ENCODE measurements around the gene GALNS. TPM values are rescaled to one million over a fixed set of nuclear protein-coding genes. Genes with fewer than 3 reads are reported as not detected.

The GALNS gene
- total and polyA plus RNA-seq, 4 donors = 9.3 to 44.1 (median 28.9) TPM

DNA sequence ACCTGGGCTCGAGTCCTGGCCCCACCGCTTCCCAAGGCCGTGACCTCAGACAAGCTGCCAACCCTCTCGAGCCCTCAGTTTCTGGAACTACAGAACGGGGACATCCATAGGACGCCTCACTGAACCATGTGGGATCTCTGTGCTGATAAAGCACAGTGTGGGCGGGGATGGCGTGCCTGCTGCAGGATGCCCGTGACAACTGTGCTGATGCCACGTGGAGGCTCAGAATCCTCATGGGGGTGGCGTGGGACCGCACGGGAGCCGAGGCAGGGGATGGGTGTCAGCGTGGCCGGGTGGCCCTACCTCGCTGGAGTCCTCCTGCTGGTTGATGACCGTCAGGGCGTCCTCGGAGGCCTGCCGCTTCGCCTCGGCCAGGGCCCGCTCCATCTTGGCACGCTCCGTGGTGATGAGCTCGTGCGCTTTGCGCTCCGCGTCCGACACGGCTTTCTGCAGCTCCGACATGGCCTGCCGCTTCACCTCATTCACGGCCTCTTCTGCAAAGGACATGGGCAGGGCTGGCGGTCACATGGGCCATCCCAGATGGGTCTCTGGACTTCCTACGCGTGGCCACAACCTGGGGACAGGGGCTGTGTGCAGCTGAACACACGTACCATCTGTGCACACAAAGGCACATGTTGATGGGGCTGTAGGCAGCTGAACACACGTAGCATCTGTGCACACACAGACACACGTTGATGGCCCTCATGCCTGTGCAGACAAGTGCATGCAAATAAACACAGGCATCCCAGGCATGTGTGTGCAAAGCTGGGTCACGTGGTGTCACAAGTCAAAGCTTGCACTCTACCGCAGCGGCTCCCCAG is 22.4 kb upstream of the GALNS start:
- H3K27ac ChIP-seq (ENCODE audit: low read depth in 1 of 2, low read length in 2 of 2) = no peak overlapping the region
- intact Hi-C loops (cut with DNase I) = no loop called here
- no peak overlapping the region for H3K4me3 ChIP-seq (ENCODE audit: low read length in 2 of 2)
- WGBS, 2 donors = 92% methylated on average over 45 of the region's 45 CpGs
- no peaks in the 10 kb centered on the region for H3K4me1 ChIP-seq (ENCODE audit: control insufficient read depth in 1 of 2, insufficient read depth in 2 of 2, low read length in 2 of 2)
- no peaks in the 10 kb centered on the region for H3K27me3 ChIP-seq (ENCODE audit: control insufficient read depth in 1 of 2, insufficient read depth in 2 of 2, low read length in 1 of 2)
- DNase-seq (no peak), ATAC-seq (ENCODE audit: low FRiP score) (no peak)
- no peaks in the 10 kb centered on the region for H3K36me3 ChIP-seq (ENCODE audit: control insufficient read depth in 1 of 2, insufficient read depth in 2 of 2, low read length in 1 of 2)
- H3K9me3 ChIP-seq (ENCODE audit: control insufficient read depth, low read length) = no peaks in the 10 kb centered on the region

DNA sequence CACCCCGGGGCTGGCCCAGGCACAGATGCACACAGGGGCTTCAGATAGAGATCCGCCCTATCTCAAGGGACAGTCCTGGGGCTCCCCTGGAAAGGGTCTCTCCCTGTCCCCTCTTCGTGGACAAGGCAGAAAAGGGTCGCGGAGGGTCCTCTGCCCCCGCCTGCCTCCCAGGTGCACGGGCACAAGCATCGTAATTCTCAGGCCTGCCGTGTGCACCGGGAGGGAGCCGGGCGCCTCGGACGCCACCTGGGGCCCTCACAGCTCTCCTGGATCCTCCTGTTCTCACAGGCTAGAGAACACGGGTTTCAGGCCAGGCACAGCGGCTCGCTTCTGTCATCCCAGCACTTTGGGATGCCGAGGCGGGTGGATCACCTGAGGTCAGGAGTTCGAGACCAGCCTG is 21.6 kb upstream of the GALNS start:
- DNase-seq = no peak
- Histone ChIP-seq H3K9me3 (ENCODE audit: control insufficient read depth, low read length) (no peaks in the 10 kb centered on the region), H3K4me1 (ENCODE audit: control insufficient read depth in 1 of 2, insufficient read depth in 2 of 2, low read length in 2 of 2) (no peaks in the 10 kb centered on the region), H3K27ac (ENCODE audit: low read depth in 1 of 2, low read length in 2 of 2) (no peak overlapping the region), H3K27me3 (ENCODE audit: control insufficient read depth in 1 of 2, insufficient read depth in 2 of 2, low read length in 1 of 2) (no peaks in the 10 kb centered on the region), H3K36me3 (ENCODE audit: control insufficient read depth in 1 of 2, insufficient read depth in 2 of 2, low read length in 1 of 2) (no peaks in the 10 kb centered on the region), H3K4me3 (ENCODE audit: low read length in 2 of 2) (no peak overlapping the region)
- WGBS, 2 donors = 95 to 96% methylated on average over 20 of the region's 20 CpGs
- intact Hi-C loops (cut with DNase I) = no loop called here
- no peak for ATAC-seq (ENCODE audit: low FRiP score)

DNA sequence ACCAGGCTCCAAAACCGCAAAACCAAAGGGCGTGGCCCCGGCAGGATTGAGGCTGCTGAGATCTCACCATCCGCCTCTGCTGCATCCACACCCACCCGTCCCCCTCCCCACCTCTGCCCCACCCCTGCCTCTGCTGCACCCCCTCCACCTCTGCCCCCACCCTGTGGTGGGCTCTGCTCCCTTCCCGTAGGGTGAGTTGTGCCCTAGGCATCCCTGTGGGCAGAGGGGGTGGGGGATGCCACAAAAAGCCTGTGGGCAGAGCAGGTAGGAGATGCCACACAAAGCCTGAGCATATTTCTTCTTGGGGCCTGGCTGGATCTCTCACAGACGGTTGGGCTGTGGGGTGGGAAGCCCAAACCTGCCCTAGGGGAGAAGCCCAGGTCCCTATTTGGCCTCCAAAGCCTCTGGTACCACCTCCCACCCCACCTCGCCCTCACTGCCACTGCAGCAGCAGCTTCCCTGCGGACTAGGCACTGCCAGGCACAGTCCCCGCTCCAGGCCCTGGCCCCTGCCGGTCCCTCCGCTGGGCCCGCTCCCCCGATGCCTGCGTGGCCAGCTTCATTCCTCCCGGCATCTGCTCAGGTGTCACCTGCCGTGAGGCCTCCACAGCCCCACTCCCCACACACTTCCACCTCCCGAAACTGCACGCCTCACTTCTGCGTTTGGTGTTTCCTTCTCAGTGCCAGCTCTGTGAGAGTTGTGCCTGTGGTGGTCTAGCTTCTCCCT is 21.0 kb upstream of the GALNS start:
- WGBS, 2 donors = 90 to 92% methylated on average over 19 to 20 of the region's 20 CpGs
- Histone ChIP-seq H3K27ac (ENCODE audit: low read depth in 1 of 2, low read length in 2 of 2) (no peak overlapping the region), H3K9me3 (ENCODE audit: control insufficient read depth, low read length) (no peaks in the 10 kb centered on the region), H3K36me3 (ENCODE audit: control insufficient read depth in 1 of 2, insufficient read depth in 2 of 2, low read length in 1 of 2) (no peaks in the 10 kb centered on the region), H3K4me1 (ENCODE audit: control insufficient read depth in 1 of 2, insufficient read depth in 2 of 2, low read length in 2 of 2) (no peaks in the 10 kb centered on the region), H3K27me3 (ENCODE audit: control insufficient read depth in 1 of 2, insufficient read depth in 2 of 2, low read length in 1 of 2) (no peaks in the 10 kb centered on the region), H3K4me3 (ENCODE audit: low read length in 2 of 2) (no peak overlapping the region)
- ATAC-seq (ENCODE audit: low FRiP score) (no peak), DNase-seq (no peak)
- intact Hi-C loops (cut with DNase I) = no loop called here

DNA sequence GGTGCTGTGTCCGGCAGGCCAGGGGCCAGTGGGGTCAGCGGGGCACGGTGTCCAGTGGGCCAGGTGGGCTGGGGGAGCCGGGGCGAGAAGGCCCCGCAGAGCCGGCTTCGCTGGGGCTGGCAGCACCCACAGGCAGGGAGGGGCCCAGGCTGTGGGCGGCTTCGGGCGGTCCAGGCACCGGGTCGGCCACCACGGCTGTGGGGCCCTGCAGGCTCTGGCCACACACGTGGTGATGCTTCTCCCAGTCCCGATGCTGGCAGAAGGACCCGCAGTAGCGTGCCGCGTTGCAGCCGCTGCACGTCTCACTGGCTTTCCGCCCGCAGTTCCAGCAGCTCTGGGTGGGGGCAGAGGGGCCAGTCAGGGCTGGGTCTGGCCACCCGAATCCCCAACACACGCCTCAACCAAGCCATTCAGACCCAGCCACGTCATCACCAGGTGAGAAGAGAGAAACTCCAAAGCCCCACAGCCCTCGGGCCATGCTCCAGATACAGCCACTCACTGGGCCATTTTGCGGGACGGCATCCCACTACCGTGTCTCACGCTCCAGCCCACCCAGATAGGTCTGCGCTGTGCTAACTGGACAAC is 20.3 kb upstream of the GALNS start:
- Histone ChIP-seq H3K9me3 (ENCODE audit: control insufficient read depth, low read length) (no peaks in the 10 kb centered on the region), H3K36me3 (ENCODE audit: control insufficient read depth in 1 of 2, insufficient read depth in 2 of 2, low read length in 1 of 2) (no peaks in the 10 kb centered on the region), H3K4me3 (ENCODE audit: low read length in 2 of 2) (no peak overlapping the region), H3K27ac (ENCODE audit: low read depth in 1 of 2, low read length in 2 of 2) (no peak overlapping the region), H3K27me3 (ENCODE audit: control insufficient read depth in 1 of 2, insufficient read depth in 2 of 2, low read length in 1 of 2) (no peaks in the 10 kb centered on the region), H3K4me1 (ENCODE audit: control insufficient read depth in 1 of 2, insufficient read depth in 2 of 2, low read length in 2 of 2) (no peaks in the 10 kb centered on the region)
- intact Hi-C loops (cut with DNase I) = no loop called here
- DNase-seq (no peak), ATAC-seq (ENCODE audit: low FRiP score) (no peak)
- WGBS, 2 donors = 90 to 92% methylated on average over 33 of the region's 33 CpGs

DNA sequence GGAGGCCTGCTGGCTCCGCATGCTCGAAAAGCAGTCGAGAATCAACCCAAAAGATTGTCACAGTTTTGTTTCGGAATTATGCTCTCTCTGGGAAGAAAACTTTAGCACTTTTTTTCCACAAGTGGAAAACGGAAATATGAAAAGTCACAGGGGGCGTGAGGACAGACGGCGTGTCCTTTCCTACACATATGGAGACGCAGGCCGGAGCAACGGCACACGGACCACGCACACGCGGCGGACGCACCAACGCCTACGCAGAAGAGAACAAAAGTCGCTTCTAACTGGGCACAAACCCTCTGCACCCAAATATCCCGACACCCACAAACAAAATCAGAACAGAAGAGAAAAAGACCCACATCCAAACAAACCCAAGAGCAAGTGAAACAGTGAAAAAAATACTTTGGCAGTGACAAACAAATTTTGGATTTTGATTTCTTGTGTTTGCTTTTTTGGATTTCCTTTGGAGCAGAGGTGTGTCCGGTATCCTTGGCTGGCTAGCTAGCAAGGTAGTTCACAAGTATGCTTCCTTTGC is 19.0 kb upstream of the GALNS start:
- Histone ChIP-seq H3K36me3 (ENCODE audit: control insufficient read depth in 1 of 2, insufficient read depth in 2 of 2, low read length in 1 of 2) (no peaks in the 10 kb centered on the region), H3K27me3 (ENCODE audit: control insufficient read depth in 1 of 2, insufficient read depth in 2 of 2, low read length in 1 of 2) (no peaks in the 10 kb centered on the region), H3K4me3 (ENCODE audit: low read length in 2 of 2) (no peak overlapping the region), H3K27ac (ENCODE audit: low read depth in 1 of 2, low read length in 2 of 2) (no peak overlapping the region), H3K9me3 (ENCODE audit: control insufficient read depth, low read length) (no peaks in the 10 kb centered on the region), H3K4me1 (ENCODE audit: control insufficient read depth in 1 of 2, insufficient read depth in 2 of 2, low read length in 2 of 2) (no peaks in the 10 kb centered on the region)
- WGBS, 2 donors = 92% methylated on average over 22 of the region's 22 CpGs
- ATAC-seq (ENCODE audit: low FRiP score) (no peak), DNase-seq (no peak)
- intact Hi-C loops (cut with DNase I) = no loop called here

DNA sequence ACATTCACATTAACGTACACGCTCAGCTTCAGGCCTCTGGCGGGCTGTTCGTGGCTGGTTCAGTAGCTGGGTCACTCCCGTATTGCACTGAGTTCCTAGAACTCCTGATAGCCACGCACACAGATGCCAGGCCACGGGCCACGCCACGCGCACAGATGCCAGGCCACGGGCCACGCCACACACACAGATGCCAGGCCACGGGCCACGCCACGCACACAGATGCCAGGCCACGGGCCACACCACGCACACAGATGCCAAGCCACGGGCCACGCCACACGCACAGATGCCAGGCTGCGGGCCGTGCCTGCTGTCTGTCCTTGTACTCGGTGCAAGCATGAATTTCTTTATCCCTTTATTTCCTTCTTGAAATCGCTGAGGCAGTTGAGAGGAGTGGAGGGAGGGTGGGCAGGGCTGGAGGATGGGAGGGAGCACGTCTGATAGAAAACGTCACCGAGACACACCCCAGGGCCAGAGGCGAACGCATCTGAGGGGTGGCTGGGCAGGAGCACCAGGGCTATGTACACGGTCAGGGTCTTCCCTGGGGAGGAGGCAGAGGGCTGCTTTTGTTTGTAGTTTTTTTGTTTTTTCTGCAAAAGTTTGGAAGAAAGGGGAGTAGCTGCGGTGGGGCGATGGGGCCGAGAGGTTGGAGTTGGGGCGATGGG is 18.3 kb upstream of the GALNS start:
- Histone ChIP-seq H3K9me3 (ENCODE audit: control insufficient read depth, low read length) (no peaks in the 10 kb centered on the region), H3K27ac (ENCODE audit: low read depth in 1 of 2, low read length in 2 of 2) (no peak overlapping the region), H3K36me3 (ENCODE audit: control insufficient read depth in 1 of 2, insufficient read depth in 2 of 2, low read length in 1 of 2) (no peaks in the 10 kb centered on the region), H3K4me1 (ENCODE audit: control insufficient read depth in 1 of 2, insufficient read depth in 2 of 2, low read length in 2 of 2) (no peaks in the 10 kb centered on the region), H3K27me3 (ENCODE audit: control insufficient read depth in 1 of 2, insufficient read depth in 2 of 2, low read length in 1 of 2) (no peaks in the 10 kb centered on the region), H3K4me3 (ENCODE audit: low read length in 2 of 2) (no peak overlapping the region)
- intact Hi-C loops (cut with DNase I) = no loop called here
- no peak for DNase-seq
- no peak for ATAC-seq (ENCODE audit: low FRiP score)
- WGBS, 2 donors = 92% methylated on average over 34 of the region's 34 CpGs

DNA sequence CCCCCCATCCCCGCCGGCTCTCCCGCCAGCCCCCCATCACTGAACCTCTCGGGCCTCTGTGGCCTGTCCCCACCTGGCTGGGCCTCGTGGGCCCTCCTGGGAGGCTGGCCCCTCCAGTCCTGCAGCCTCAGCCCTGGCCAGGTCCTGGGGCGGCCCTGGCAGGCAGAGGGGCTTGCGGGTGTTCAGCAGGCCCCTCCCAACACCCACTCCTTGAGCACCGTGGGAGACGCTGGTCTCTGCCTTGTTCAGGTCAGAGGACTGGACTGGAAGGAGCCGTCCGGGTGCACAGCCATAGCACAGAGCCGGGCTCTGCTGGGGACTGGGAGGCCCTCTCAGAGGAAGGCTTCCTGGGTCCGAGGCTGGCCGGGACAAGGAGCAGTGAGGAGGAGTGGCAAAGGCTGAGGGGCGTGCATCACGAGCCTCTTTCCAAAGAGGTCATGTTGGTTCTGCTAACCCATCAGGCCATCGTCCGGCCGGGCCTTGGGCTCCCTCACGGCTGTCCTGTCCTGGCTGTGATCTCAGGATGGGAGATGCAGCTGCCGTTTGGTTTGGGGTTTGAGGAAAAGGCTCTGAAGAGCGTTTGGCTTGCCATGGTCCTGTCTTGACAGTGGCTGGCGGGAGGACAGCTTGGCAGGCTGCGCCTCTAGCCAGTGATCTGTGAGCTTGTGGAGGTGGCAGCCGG is 16.0 kb upstream of the GALNS start:
- DNase-seq = no peak
- Histone ChIP-seq H3K27me3 (ENCODE audit: control insufficient read depth in 1 of 2, insufficient read depth in 2 of 2, low read length in 1 of 2) (no peaks in the 10 kb centered on the region), H3K36me3 (ENCODE audit: control insufficient read depth in 1 of 2, insufficient read depth in 2 of 2, low read length in 1 of 2) (no peaks in the 10 kb centered on the region)

DNA sequence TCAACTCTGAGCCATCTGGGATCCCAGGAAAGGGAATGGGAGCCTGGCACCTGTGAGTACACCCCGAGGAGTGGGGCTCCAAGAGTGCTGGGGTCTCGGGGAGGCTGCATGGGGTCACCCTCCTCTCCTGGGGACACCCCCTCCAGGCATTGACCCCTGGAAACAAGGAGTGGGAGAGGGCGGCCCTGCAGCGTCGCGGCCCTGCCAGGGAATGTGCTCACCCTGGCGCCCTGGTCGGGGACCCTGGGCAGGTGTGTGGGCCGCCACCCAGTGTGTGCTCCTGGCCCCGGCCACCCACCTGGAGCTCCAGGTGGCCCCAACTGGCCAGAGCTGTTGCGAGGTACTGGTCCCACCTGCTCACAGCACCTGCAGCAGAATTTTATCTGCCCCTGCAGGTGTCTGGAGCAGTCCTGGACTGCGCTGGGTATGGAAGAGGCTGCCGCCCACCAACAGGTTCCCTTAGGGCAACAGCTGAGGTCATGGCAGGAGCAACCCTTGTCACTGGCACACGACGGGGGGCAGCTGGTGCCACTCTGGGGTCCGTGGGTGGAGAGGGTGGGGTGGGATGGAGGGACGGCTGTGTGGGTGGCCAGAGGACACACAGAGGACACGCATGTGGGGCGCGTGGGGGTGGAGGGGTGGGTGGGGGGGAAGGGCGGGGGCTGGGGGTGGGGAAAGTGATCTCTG is 15.1 kb upstream of the GALNS start:
- WGBS, 2 donors = 82 to 91% methylated on average over 16 to 21 of the region's 21 CpGs
- intact Hi-C loops (cut with DNase I) = no loop called here
- no peak for ATAC-seq (ENCODE audit: low FRiP score)

More for the DNA sequence above, 16.0 kb upstream of the GALNS start:
- Histone ChIP-seq H3K9me3 (ENCODE audit: control insufficient read depth, low read length) (no peaks in the 10 kb centered on the region), H3K4me3 (ENCODE audit: low read length in 2 of 2) (no peak overlapping the region), H3K27ac (ENCODE audit: low read depth in 1 of 2, low read length in 2 of 2) (no peak overlapping the region), H3K4me1 (ENCODE audit: control insufficient read depth in 1 of 2, insufficient read depth in 2 of 2, low read length in 2 of 2) (no peaks in the 10 kb centered on the region)
- intact Hi-C loops (cut with DNase I) = no loop called here
- no peak for ATAC-seq (ENCODE audit: low FRiP score)
- 72 to 74% methylated on average over 25 of the region's 25 CpGs for WGBS, 2 donors

More for the DNA sequence above, 15.1 kb upstream of the GALNS start:
- Histone ChIP-seq H3K4me1 (ENCODE audit: control insufficient read depth in 1 of 2, insufficient read depth in 2 of 2, low read length in 2 of 2) (no peaks in the 10 kb centered on the region), H3K27ac (ENCODE audit: low read depth in 1 of 2, low read length in 2 of 2) (no peak overlapping the region), H3K27me3 (ENCODE audit: control insufficient read depth in 1 of 2, insufficient read depth in 2 of 2, low read length in 1 of 2) (no peaks in the 10 kb centered on the region), H3K36me3 (ENCODE audit: control insufficient read depth in 1 of 2, insufficient read depth in 2 of 2, low read length in 1 of 2) (no peaks in the 10 kb centered on the region), H3K4me3 (ENCODE audit: low read length in 2 of 2) (no peak overlapping the region), H3K9me3 (ENCODE audit: control insufficient read depth, low read length) (no peaks in the 10 kb centered on the region)
- DNase-seq = no peak
